Mucosa of stomach (tissue), 1 donor: ENCODE data around the gene SPOCK2.

Experiments
- H3K27me3 ChIP-seq: one replicate; pipeline ENCODE4 v1.7.0; 2013; ENCODE audit warnings: mild to moderate bottlenecking, low read length; ENCODE audit not compliant: control insufficient read depth, insufficient read depth
- H3K36me3 ChIP-seq: one replicate; pipeline ENCODE4 v1.7.0; 2013; ENCODE audit warnings: low read length; ENCODE audit not compliant: control insufficient read depth, insufficient read depth
- H3K4me1 ChIP-seq: one replicate; pipeline ENCODE4 v1.7.0; 2013; ENCODE audit warnings: mild to moderate bottlenecking, low read length; ENCODE audit not compliant: control insufficient read depth, insufficient read depth
- H3K4me3 ChIP-seq: one replicate; pipeline ENCODE4 v1.7.0; 2013; ENCODE audit warnings: low read length
- H3K9ac ChIP-seq: one replicate; pipeline ENCODE4 v1.7.0; 2013; ENCODE audit warnings: mild to moderate bottlenecking, low read length, moderate library complexity
- H3K9me3 ChIP-seq: one replicate; pipeline ENCODE4 v1.7.0; 2013; ENCODE audit warnings: mild to moderate bottlenecking, low read length, moderate library complexity; ENCODE audit not compliant: control insufficient read depth
- donor health status: Pancreatic carcinoma.

The SPOCK2 gene

DNA sequence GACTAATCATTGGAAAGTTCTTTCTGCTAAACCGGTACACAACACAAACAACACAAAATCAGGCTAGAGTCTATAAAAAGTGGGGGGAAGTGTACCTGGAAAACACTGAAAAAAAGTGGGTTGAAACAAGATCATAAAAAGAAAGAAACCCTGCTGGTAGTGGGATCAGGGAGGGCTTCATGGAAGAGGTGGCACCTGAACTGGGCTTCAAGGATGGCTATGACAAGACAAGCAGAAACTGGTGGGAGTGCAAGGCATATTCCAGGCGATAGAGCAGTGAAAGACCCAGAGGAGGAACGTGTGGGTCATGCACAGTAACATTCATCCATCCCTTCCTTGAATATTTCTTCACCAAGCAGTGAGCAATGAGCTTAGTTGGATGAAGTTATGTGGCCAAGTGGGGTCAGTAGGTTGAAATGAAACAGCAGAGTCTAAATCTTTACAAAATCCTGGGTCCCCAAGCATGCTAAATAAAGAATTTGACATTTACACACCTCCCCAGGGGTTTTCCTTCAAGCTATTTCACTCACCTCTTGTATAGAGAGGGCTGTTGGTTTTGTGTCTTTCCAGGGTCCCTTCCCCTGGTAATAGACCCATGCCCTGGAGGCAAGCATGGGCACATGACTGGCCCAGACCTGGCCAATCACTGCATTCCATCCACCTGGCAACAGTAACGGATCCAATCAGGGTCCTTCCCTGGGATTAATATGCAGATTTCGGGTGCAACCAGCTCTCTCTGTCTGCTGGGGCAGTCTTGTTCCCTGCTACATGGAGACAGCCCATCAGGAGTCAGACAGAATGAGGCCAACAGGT lies 38.2 kb downstream of the SPOCK2 start:
- no peaks in the 10 kb centered on the region for H3K36me3 ChIP-seq
- no peaks in the 10 kb centered on the region for H3K4me1 ChIP-seq
- H3K9ac ChIP-seq = no peak overlapping the region
- peaks cover 5% of the 10 kb centered on the region for H3K27me3 ChIP-seq
- no peak overlapping the region for H3K4me3 ChIP-seq
- no peaks in the 10 kb centered on the region for H3K9me3 ChIP-seq

DNA sequence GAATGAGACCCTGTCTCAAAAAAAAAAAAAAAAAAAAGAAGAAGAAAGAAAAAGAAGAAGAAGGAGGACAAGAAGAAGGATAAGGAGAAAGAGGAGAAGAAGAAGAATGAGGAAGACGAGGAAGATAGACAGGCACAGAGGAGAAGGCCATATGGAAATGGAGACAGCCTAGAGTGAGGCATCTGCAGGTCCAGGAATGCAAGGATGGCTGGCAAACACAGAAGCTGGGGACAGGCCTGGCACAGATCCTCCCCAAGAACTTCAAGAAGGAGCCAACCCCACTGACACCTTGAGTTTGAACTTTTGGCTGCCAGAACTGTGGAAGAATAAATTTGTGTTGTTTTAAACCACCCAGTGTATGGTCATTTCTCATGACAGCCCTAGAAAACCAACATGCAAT lies 38.9 kb downstream of the SPOCK2 start:
- Histone ChIP-seq H3K4me1 (peaks cover 3% of the 10 kb centered on the region), H3K4me3 (no peak overlapping the region), H3K27me3 (peaks cover 5% of the 10 kb centered on the region), H3K36me3 (no peaks in the 10 kb centered on the region), H3K9ac (no peak overlapping the region), H3K9me3 (no peaks in the 10 kb centered on the region)

- Histone ChIP-seq H3K4me1 (peaks cover 5% of the 10 kb centered on the region), H3K9me3 (no peaks in the 10 kb centered on the region), H3K36me3 (no peaks in the 10 kb centered on the region), H3K4me3 (no peak overlapping the region), H3K27me3 (peaks cover 5% of the 10 kb centered on the region), H3K9ac (no peak overlapping the region)
These were observed 39.8 kb downstream of the SPOCK2 start for GRCh38 chr10:72048450-72049124.

- H3K36me3 ChIP-seq = no peaks in the 10 kb centered on the region
- peaks cover 5% of the 10 kb centered on the region for H3K27me3 ChIP-seq
- H3K9me3 ChIP-seq = no peaks in the 10 kb centered on the region
- no peak overlapping the region for H3K9ac ChIP-seq
- H3K4me1 ChIP-seq = peaks cover 5% of the 10 kb centered on the region
- no peak overlapping the region for H3K4me3 ChIP-seq
These were observed 42.8 kb downstream of the SPOCK2 start for GRCh38 chr10:72045586-72045985.

- Histone ChIP-seq H3K36me3 (no peaks in the 10 kb centered on the region), H3K4me3 (no peak overlapping the region), H3K9ac (peak overlapping the region; percentile 28), H3K4me1 (peaks cover 5% of the 10 kb centered on the region), H3K9me3 (no peaks in the 10 kb centered on the region), H3K27me3 (peaks cover 2% of the 10 kb centered on the region)
These were observed 43.8 kb downstream of the SPOCK2 start for GRCh38 chr10:72044417-72045041.

DNA sequence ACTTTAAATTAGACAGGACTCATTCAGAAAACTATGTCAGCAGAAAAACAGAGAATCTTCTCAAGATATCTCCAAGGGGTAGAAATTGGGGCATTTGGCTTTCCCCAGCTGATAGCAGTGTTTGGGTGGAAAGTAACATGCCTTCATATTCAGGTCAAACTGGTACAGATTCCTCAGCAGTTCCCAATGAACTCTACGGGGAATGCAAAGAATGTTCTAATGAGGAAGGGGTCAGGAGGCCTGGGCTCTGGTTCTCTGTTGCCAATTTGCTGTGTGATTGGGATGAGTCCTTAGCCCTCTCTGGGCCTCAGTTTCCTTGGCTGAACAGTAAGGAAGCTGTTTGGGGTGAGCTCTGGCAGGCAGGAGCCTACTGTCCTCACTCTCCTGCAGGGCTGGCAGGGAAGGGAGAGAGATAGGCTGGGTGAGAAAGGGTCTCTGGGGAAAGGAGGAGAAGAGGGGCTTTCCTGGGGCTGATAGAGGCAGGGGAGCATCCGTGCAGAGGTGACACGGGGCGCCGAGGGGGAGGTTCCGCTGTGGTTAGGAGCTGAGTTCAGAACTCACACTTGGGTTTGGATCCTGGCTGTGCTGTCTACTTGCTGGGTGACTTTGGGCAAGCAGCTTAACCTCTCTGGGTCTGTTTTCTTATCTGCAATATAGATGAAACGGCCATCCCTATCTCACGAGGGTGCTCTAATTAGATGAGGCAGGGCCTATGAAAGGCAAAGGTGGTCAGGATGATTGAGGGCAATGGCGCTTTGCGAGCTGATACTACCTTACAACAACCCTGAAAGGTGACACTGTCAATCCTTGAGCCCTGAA lies 45.1 kb downstream of the SPOCK2 start:
- peaks cover 5% of the 10 kb centered on the region for H3K4me1 ChIP-seq
- no peaks in the 10 kb centered on the region for H3K9me3 ChIP-seq
- H3K4me3 ChIP-seq = no peak overlapping the region
- H3K27me3 ChIP-seq = no peaks in the 10 kb centered on the region
- no peaks in the 10 kb centered on the region for H3K36me3 ChIP-seq
- H3K9ac ChIP-seq = no peak overlapping the region

- no peak overlapping the region for H3K9ac ChIP-seq
- H3K4me3 ChIP-seq = no peak overlapping the region
- no peaks in the 10 kb centered on the region for H3K36me3 ChIP-seq
- H3K9me3 ChIP-seq = no peaks in the 10 kb centered on the region
- H3K4me1 ChIP-seq = peaks cover 5% of the 10 kb centered on the region
- H3K27me3 ChIP-seq = no peaks in the 10 kb centered on the region
These were observed 46.9 kb downstream of the SPOCK2 start for GRCh38 chr10:72041491-72041890.

GRCh38 chr10:72039377-72039776 lies 49.0 kb downstream of the SPOCK2 start:
- Histone ChIP-seq H3K27me3 (no peaks in the 10 kb centered on the region), H3K4me3 (no peak overlapping the region), H3K36me3 (no peaks in the 10 kb centered on the region), H3K9me3 (no peaks in the 10 kb centered on the region), H3K9ac (no peak overlapping the region), H3K4me1 (peaks cover under 1% of the 10 kb centered on the region)

GRCh38 chr10:72038458-72039001 lies 49.8 kb downstream of the SPOCK2 start:
- Histone ChIP-seq H3K27me3 (no peaks in the 10 kb centered on the region), H3K9me3 (no peaks in the 10 kb centered on the region)

DNA sequence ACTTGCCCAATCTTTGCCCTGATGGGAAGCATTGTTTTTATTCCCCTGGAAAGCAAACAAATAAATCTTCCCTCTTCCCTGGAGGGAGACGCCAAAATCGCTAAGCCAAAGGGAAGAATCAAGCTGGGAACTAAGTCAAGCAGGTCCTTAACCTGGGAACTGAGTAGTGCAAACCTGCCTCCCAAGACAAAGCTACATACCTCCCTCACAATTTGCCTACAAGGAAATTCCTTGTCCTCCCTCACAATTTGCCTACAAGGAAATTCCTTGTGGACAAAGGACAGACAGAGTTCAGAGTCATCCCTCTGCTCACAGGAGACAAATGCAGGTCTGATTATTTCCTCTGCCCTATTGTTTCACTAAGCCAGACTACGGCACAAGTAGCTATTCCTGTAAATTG lies 50.5 kb downstream of the SPOCK2 start:
- H3K9ac ChIP-seq = no peak overlapping the region
- no peak overlapping the region for H3K4me3 ChIP-seq
- H3K36me3 ChIP-seq = no peaks in the 10 kb centered on the region
- H3K9me3 ChIP-seq = no peaks in the 10 kb centered on the region
- H3K4me1 ChIP-seq = no peaks in the 10 kb centered on the region
- H3K27me3 ChIP-seq = no peaks in the 10 kb centered on the region

More at GRCh38 chr10:72038458-72039001, 49.8 kb downstream of the SPOCK2 start:
- H3K36me3 ChIP-seq = no peaks in the 10 kb centered on the region
- H3K4me1 ChIP-seq = no peaks in the 10 kb centered on the region
- H3K9ac ChIP-seq = no peak overlapping the region
- no peak overlapping the region for H3K4me3 ChIP-seq

DNA sequence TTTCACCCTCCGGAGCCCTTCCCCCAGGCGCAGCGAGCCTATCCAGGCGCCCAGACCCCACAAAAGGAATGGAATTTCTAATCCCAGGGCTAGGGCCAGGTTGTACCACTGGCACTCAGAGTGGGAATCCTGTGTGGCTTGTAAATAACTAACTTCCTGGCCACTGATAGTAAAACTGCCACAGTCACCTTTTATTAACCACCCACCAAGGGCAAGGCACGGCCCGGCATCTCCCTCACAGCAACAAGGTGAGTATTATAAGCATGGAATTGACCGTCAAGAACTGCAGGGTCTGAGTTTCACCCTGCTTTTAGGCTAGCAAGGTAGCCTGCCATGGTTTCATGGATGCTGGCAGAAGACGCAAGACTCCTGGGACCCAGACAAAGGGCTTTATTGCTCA lies 51.1 kb downstream of the SPOCK2 start:
- no peaks in the 10 kb centered on the region for H3K36me3 ChIP-seq
- H3K4me3 ChIP-seq = no peak overlapping the region
- H3K9ac ChIP-seq = no peak overlapping the region
- H3K4me1 ChIP-seq = no peaks in the 10 kb centered on the region
- H3K27me3 ChIP-seq = no peaks in the 10 kb centered on the region
- no peaks in the 10 kb centered on the region for H3K9me3 ChIP-seq
